ACHN (cell line): Measurements from ENCODE around the gene LRSAM1.

ENCODE experiments used
- DNase-seq: peaks from one replicate; pipeline ENCODE4 v3.0.0-alpha.2; 2015
- in situ Hi-C: cut with HindIII; loops from 2 replicates; pipeline ENCODE4 v1.10.0; 2017; ENCODE audit warnings: low sequenced_read_pairs, low pct_ligation_motif_present, low pct_unique_long_range_greater_than_20kb

LRSAM1 gene

GRCh38 chr9:127423934-127424675, 27.2 kb upstream of the LRSAM1 start, which contains the start of gene ZNF79:
Gene ZNF79 (plus strand): TSS chr9:127424382. CDS start chr9:127424788, 406 bp downstream.
- peak; percentile 89 for DNase-seq
- in situ Hi-C loops = no loop called here

GRCh38 chr9:127424676-127424999, 26.7 kb upstream of the LRSAM1 start:
- DNase-seq = no peak
- in situ Hi-C loops = no loop called here

GRCh38 chr9:127426756-127427155, 24.6 kb upstream of the LRSAM1 start:
- in situ Hi-C loops = no loop called here
- DNase-seq = no peak

GRCh38 chr9:127428348-127428747, 23.0 kb upstream of the LRSAM1 start:
- in situ Hi-C loops = no loop called here
- DNase-seq = no peak

DNA sequence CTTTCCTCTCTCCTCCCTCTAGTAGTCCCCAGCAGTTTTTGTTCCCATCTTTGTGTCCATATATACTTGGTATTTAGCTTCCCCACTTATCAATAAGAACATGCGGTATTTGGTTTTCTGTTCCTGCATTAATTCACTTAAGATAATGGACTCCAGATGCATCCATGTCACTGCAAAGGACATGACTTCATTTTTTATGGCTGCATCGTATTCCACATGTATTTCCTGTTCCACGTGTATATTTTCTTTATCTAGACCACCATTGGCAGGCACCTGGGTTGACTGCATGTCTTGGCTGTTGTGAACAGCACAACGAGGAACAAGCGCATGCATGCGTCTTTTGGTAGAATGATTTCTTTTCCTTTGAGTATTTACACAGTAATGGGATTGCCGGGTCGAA, 20.9 kb upstream of the LRSAM1 start:
- in situ Hi-C loops = no loop called here
- DNase-seq = no peak

DNA sequence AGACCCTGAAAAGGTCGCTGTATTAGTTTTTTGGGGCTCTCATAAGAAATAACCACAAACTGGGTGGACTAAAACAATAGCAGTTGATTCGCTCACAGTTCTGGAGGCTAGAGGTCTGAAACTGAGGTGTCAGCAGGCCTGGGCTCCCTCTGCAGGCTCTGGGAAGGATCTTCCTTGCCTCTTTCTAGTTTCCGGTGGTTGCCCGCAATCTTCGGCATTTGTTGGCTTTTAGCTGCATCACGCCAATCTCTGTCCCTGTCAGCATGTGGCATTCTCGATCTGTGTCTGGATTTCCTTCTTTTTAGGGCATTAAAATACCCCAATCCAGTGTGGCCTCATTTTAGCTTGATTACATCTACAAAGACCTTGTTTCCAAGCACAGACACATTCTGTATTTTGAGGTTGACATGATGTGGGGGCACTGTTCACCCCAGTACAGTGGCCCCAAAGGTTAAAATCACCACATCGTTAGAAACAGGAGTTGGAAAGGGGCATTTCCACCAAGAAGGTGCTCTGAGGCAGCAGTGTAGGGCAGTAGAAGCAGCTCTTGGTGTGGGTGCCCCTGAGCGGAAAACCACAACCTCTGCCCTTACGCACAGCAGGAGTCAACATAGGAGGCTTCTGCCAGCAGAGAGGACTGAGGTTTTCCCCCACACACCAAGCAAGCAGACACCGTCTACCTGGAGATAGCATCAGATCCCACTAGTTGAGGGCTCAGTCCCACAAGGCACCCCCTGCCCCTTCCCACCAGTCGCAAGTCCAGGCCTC, 13.6 kb upstream of the LRSAM1 start:
- in situ Hi-C loops = no loop called here
- no peak for DNase-seq

DNA sequence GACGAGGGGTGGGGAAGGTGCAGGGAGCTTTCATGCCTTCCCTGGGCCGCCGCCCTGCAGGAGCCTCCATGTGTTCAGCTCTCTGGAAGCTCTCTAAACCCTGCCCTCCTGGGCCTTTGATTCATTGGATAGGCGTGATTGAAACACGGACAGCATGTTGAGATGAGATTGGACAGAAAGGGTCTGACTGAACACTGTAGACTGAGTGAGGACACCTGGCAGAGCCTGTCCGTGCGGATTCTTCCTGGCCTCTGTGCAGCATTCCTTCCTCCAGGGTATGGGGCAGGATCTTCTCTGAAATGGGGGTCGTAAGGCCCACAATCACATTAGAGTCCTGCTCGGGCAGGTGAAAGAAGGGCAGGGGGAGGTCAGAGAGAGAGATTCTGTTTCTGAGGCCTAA, 12.9 kb upstream of the LRSAM1 start:
- DNase-seq = no peak
- in situ Hi-C loops = no loop called here

DNA sequence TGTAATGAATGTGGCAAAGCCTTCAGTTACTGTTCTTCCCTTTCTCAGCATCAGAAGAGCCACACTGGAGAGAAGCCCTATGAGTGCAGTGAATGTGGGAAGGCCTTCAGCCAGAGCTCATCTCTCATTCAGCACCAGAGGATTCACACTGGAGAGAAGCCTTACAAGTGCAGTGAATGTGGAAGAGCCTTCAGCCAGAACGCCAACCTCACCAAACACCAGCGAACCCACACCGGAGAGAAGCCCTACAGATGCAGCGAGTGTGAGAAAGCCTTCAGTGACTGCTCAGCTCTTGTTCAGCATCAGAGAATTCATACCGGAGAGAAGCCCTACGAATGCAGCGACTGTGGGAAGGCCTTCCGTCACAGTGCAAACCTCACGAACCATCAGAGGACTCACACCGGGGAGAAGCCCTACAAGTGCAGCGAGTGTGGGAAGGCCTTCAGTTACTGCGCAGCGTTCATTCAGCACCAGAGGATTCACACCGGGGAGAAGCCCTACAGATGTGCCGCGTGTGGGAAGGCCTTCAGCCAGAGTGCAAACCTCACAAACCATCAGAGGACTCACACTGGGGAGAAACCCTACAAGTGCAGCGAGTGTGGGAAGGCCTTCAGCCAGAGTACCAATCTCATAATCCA, 6.9 kb upstream of the LRSAM1 start:
- in situ Hi-C loops = no loop called here
- DNase-seq = peak; percentile 7

DNA sequence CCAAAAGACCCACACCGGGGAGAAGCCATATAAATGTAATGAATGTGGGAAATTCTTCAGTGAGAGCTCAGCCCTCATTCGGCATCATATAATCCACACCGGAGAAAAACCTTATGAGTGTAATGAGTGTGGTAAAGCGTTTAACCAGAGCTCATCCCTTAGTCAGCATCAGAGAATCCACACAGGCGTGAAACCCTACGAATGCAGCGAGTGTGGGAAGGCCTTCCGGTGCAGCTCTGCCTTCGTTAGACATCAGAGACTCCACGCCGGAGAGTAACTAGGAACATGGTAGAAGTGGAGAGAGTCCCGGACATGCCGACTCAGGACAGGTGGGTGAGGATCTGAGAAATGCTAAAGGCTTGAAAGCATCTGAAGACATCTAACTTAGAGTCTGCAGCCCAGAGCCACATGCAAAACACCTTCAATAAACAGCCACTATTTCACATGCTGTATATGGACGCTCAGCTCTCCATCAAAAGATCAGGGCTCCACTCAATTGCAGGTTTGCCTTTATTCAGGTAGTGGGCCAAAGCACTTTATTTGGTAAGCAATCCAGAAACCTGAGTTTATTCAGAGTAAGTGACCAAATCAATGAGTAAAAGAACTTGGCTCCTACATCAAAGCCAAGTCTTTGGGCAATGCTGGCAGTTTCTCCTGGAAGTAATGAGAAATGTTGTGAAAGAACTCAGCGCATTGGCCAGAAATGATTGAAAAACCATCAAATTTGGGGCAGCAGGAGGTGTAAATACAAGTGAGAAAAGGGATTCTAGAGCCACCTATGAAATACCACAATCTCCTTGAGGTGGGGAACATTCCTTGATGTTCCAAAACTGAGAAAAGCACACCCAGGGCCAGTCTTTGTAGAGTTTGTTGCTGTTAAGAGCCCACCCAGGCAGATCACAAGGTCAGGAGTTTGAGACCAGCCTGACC, 6.1 kb upstream of the LRSAM1 start:
- in situ Hi-C loops = no loop called here
- peak; percentile 16 for DNase-seq

DNA sequence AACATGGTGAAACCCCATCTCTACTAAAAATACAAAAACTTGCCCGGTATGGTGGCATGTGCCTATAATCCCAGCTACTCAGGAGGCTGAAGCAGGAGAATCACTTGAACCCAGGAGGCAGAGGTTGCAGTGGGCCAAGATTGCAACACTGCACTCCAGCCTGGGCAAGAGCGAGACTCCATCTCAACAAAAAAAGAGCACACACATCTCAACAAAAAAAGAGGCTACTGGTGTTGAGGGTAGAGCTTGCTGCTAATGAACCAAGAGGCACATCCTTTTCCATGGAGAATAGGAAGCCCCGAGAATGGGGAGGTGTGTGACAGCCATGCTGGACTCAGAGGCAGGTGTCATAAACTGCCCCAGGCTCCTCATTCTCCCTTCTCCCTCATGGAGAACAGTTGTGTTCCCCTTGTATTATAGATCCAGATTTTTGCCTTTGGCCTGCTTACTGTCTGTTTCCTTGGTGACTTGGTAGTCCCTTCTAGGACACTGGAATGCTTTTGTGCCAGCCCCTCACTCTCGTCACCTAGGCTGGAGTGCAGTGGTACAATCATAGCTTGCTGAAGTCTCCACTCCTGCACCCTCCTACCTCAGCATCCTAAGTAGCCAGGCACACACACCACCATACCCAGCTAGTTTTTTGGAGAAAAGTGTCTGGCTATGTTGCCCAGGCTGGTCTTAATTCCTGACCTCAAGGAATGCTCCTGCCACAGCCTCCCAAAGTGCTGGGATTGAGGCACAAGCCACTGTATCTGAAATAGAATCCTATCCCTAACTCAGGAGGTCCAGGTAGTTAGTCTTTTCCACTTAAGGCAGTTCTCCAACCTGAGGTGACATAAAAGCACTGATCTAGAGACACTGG, 5.2 kb upstream of the LRSAM1 start:
- in situ Hi-C loops = no loop called here
- peak; percentile 8 for DNase-seq

DNA sequence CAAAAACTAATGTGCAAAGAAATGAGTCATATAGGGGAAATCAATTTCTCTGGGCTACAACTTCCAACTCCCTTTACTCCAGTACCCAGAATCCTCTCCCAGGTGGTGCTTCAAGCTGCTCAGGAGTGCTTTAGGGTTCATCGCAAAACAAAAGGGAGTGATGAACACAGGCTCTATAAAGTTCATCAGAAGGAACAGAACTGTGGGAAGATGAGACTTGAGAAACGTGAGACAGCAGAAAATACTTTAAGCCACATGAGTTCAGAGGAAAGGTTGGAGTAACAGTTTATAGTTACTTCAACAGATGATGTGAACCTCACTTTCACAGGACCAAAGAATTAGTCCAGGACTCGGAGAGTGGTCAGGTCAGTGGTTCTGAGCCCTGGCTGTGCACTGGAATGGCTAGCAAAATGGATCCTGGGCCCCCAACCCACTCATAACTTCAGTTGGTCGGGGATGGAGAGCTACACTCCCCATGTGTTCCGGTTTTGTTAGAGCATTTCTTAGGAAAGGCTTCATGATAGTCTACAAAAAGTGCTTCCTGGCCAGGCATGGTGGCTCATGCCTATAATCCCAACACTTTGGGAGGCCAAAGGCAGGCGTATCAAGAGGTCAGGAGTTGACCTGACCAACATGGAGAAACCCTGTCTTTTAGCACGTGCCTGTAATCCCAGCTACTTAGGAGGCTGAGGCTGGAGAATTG, 4.4 kb upstream of the LRSAM1 start:
- in situ Hi-C loops = no loop called here
- no peak for DNase-seq

DNA sequence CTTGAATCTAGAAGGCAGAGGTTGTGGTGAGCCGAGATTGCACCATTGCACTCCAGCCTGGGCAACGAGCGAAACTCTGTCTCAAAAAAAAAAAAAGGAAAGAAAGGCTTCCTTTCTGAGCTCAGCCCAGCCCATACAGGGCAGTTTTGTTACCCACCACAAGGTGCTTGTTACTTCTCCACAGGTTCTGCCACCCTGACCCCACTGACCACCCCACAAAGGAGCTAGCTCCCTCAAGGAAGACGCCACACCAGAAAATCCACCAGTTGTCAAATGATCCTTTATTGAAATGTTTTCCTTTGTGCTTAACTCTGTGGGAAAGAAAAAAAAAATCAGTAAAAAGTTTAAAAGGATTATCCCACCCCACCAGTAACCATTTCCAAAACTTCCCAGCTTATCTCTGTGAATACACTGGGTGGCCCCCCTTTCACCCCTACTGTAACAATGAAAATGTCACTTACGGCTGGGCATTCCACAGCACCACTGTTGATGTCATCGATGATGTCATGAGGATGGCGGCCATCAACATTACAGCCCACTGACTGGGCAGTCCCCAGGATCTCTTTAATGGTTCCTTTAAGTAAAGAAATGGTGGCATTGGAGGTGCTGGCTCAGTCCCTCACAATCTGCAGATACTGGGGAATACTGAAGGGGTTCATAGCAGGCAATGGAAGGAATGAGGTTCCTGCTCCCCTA, 3.7 kb upstream of the LRSAM1 start:
- DNase-seq = peak; percentile 11

GRCh38 chr9:127448112-127448805, 3.1 kb upstream of the LRSAM1 start:
- in situ Hi-C loops = no loop called here

More for the DNA sequence above, 3.7 kb upstream of the LRSAM1 start:
- in situ Hi-C loops = no loop called here

GRCh38 chr9:127449332-127449966, 1.9 kb upstream of the LRSAM1 start:
- DNase-seq = peak; percentile 5
- in situ Hi-C loops = no loop called here

More at GRCh38 chr9:127448112-127448805, 3.1 kb upstream of the LRSAM1 start:
- no peak for DNase-seq

DNA sequence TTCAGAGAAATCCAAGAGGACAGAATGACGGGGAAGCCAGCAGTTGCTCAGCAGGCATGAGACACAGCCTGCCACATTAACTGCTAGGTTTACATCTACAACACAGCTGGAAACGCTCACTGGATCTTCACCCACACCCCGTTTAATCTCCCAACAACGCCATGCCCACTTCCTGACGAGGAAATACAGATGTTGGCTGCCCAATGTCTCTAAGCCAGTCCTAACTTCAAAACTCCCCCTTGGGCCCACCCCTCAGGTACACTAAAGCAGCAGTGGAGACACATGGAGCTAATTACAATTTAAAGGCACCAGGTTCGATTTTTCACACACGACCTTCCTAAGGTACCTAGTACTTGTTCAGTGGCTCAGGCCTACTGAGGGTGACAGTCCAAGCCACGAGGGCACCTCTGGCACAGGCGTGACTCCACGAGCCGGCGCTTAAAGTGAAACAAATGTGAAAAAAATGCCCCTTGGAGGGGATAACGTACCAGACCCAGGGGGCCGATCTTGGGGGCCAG, 1.0 kb upstream of the LRSAM1 start:
- in situ Hi-C loops = no loop called here
- peak; percentile 5 for DNase-seq

DNA sequence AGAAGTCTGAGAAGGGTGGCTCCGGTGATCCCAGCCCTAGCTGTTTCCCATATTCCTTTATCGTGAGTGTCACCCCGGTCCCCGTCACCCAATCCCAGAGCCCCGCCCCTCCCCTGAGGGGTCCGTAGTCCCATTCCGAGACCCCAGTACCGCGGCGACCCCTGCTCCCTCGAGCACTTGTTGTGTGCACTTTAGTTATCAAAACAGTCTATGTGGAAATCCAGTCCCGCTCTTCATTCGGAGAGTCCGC, 223 bp downstream of the LRSAM1 start:
- DNase-seq = no peak
- in situ Hi-C loops = no loop called here
